Fibroblast of lung (primary cell): ENCODE measurements around the gene NFAM1. TPM values are rescaled to one million over a fixed set of nuclear protein-coding genes. Genes with fewer than 3 reads are reported as not detected.
A peak's percentile ranks its signal among the peaks of the same experiment; 100 is the strongest.

Experiments used
- DNase-seq, 2 donors: peaks; one replicate each; pipeline versions ENCODE4 v3.0.0 to v3.0.0-alpha.2; 2010; ENCODE audit warnings: low read depth in 2 of 2
- H2AFZ ChIP-seq: 2 replicates; pipeline ENCODE4 v1.5.1; 2012; ENCODE audit warnings: low read length, control low read depth, inconsistent platforms
- H3K27ac ChIP-seq: 2 replicates; pipeline ENCODE4 v1.5.1; 2011; ENCODE audit warnings: low read length, control low read depth; ENCODE audit not compliant: insufficient read depth
- H3K27me3 ChIP-seq: 2 replicates; pipeline ENCODE4 v1.5.1; 2011; ENCODE audit warnings: mild to moderate bottlenecking, low read length; ENCODE audit not compliant: control insufficient read depth, insufficient read depth
- H3K36me3 ChIP-seq: 2 replicates; pipeline ENCODE4 v1.5.1; 2011; ENCODE audit warnings: low read length; ENCODE audit not compliant: control insufficient read depth, insufficient read depth
- H3K4me1 ChIP-seq: 2 replicates; pipeline ENCODE4 v1.5.1; 2011; ENCODE audit warnings: low read length; ENCODE audit not compliant: control insufficient read depth, insufficient read depth; ENCODE audit errors: extremely low read depth
- H3K4me2 ChIP-seq: 2 replicates; pipeline ENCODE4 v1.5.1; 2011; ENCODE audit warnings: low read length, control low read depth; ENCODE audit not compliant: insufficient read depth; ENCODE audit errors: extremely low read depth
- H3K4me3 ChIP-seq, 4 experiments: fragments of 200-600 bp in 1 of 4; sonication (generic) in 1 of 4; replicated peaks in 1 of 4; 2 replicates each; pipeline ENCODE4 v1.5.1; 2011 to 2016; ENCODE audit warnings: low read length in 4 of 4, low read depth in 3 of 4, mild to moderate bottlenecking in 3 of 4, control low read depth in 2 of 4, inconsistent platforms in 1 of 4, mixed read lengths in 1 of 4; ENCODE audit not compliant: insufficient read depth in 1 of 4; ENCODE audit errors: control extremely low read depth in 1 of 4
- H3K79me2 ChIP-seq: 2 replicates; pipeline ENCODE4 v1.5.1; 2012; ENCODE audit warnings: mild to moderate bottlenecking, low read length, inconsistent platforms; ENCODE audit not compliant: control insufficient read depth, insufficient read depth
- H3K9ac ChIP-seq: 2 replicates; pipeline ENCODE4 v1.5.1; 2011; ENCODE audit warnings: mild to moderate bottlenecking, low read length, control low read depth; ENCODE audit not compliant: insufficient read depth
- H3K9me3 ChIP-seq: 2 replicates; pipeline ENCODE4 v1.5.1; 2012; ENCODE audit warnings: low read depth, low read length; ENCODE audit not compliant: control insufficient read depth, insufficient read depth
- H4K20me1 ChIP-seq: 2 replicates; pipeline ENCODE4 v1.5.1; 2011; ENCODE audit warnings: low read length; ENCODE audit not compliant: control insufficient read depth, insufficient read depth; ENCODE audit errors: extremely low read depth
- EZH2 ChIP-seq: IDR thresholded peaks from 2 replicates; pipeline ENCODE4 v1.5.1; 2012; ENCODE audit warnings: low read length, control low read depth, mild to moderate bottlenecking; ENCODE audit errors: missing control alignments
- polyA plus RNA-seq, 2 donors: library from polyadenylated mRNA; depleted of rRNA in 1 of 2; stranded (reverse) in 1 of 2; unstranded in 1 of 2; fragments of >200 nt; gene quantifications; 2 replicates each; pipeline ENCODE4 v1.2.1, GENCODE V29; 2011 to 2012; ENCODE audit warnings: missing spikeins in 1 of 2
- total RNA-seq: library from RNA; depleted of rRNA; stranded (reverse); fragments of >200 nt; gene quantifications from 2 replicates; pipeline ENCODE4 v1.2.1, GENCODE V29; 2014
- TF ChIP-seq, protein P1 (sequence below), 2 donors: IDR thresholded peaks in 1 of 2; conservative IDR thresholded peaks in 1 of 2; 1 replicate in 1 of 2; 2 replicates in 1 of 2; pipeline ENCODE4 v1.5.1; 2011 to 2012; ENCODE audit warnings: low read length in 2 of 2, control low read depth in 1 of 2, inconsistent platforms in 1 of 2, low read depth in 1 of 2, mild to moderate bottlenecking in 1 of 2

Gene NFAM1
- total and polyA plus RNA-seq, 2 donors (not counting 1 experiment from before 2014, with no cell fraction given), result 0.17 TPM; not detected in 1

DNA sequence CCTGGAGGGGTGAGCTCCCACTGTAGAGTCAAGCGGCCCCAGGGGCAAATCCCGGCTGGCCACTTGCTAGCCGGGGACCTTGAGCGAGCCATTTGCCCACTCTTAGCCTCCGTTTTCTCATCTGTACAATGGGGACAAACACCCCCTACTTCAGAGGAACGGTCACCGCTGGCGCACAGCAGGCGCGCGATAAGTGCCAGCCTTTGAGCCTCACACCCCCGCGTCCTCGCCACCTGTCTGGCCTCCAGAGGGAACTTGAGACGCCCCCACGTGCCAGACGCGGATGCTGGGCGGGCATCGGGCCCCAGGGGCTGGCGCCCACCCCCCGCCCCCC lies 89.1 kb downstream of the NFAM1 start:
- Histone ChIP-seq H2AFZ (no peak overlapping the region), H4K20me1 (no peaks in the 10 kb centered on the region), H3K4me1 (no peaks in the 10 kb centered on the region), H3K9me3 (no peaks in the 10 kb centered on the region), H3K36me3 (no peaks in the 10 kb centered on the region), H3K4me2 (no peak overlapping the region), H3K27ac (no peak overlapping the region), H3K9ac (no peak overlapping the region), H3K79me2 (no peaks in the 10 kb centered on the region), H3K27me3 (peaks cover 2% of the 10 kb centered on the region), H3K4me3 (peak overlapping the region in 2 of 4 experiments; percentile 20 to 32)
- TF ChIP-seq EZH2, result peak; percentile 35
- TF ChIP-seq, protein P1, sequence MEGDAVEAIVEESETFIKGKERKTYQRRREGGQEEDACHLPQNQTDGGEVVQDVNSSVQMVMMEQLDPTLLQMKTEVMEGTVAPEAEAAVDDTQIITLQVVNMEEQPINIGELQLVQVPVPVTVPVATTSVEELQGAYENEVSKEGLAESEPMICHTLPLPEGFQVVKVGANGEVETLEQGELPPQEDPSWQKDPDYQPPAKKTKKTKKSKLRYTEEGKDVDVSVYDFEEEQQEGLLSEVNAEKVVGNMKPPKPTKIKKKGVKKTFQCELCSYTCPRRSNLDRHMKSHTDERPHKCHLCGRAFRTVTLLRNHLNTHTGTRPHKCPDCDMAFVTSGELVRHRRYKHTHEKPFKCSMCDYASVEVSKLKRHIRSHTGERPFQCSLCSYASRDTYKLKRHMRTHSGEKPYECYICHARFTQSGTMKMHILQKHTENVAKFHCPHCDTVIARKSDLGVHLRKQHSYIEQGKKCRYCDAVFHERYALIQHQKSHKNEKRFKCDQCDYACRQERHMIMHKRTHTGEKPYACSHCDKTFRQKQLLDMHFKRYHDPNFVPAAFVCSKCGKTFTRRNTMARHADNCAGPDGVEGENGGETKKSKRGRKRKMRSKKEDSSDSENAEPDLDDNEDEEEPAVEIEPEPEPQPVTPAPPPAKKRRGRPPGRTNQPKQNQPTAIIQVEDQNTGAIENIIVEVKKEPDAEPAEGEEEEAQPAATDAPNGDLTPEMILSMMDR (conservative IDR thresholded peaks at IDR 0.05 in 1 of 2, IDR thresholded peaks at IDR 0.05 in 1 of 2; ENCODE audit: low read depth in 1 of 2, low read length in 2 of 2), result no peak
- peak in 1 of 2 donors; percentile 13 for DNase-seq

DNA sequence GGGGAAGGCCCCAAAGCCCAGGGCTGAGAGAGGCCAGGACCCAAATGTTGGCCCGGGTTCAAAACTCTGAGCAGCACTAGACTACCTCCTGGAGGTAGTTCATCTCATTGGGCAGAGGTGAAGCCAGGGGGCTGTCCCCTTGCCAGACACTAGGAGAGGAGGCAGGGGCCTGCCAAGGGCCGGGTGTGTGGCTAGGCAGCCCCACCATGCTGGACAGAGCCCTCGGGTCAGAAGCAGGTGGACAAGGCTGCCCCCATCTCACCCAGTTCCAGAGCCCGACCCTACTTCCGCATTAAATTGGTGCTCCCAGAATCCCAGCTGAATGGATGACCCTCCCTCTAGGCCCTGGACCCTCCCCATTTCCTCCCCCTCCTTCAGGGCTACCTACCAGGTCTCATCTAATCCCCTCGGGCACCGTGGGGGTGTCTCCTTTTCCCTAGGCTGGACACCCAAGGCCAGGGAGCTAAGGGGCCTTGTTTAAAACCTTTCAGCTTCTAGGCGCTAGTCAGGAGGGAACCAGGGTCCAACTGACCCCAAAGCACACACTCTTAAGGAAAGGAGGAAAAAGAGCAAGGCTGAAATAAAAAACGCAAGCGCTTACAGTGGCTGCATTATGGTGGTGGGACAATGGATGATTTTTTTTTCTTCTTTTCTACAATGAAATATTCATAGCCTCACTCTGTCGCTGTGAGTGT lies 89.6 kb downstream of the NFAM1 start:
- Histone ChIP-seq H3K4me2 (no peak overlapping the region), H3K4me3 (peak overlapping the region in 2 of 4 experiments; percentile 20 to 32)
- no peak for TF ChIP-seq EZH2
- TF ChIP-seq, protein P1 (conservative IDR thresholded peaks at IDR 0.05 in 1 of 2, IDR thresholded peaks at IDR 0.05 in 1 of 2; ENCODE audit: low read depth in 1 of 2, low read length in 2 of 2), result no peak

DNA sequence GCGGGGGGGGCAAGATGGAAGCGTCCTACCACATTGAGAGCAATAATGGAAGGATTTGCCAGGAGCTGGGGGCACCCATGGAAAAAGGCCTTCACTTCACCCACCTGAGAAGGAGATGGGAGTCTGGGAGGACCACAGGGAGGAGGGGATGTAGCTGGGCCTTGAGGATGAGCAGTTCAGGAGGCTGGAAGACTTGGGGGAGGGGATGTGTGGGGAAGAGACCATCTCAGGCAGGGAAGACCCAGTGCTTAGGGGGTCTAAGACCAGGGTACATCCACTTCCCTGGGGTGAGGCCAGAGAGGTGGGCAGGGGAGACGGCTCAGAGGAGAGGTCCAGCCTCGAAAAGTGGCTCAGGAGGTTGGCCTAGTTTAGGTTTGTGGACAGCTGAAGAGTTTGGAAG lies 90.4 kb downstream of the NFAM1 start:
- H4K20me1 ChIP-seq, result no peaks in the 10 kb centered on the region
- DNase-seq, result no peak
- H3K9ac ChIP-seq, result no peak overlapping the region
- TF ChIP-seq EZH2, result no peak
- TF ChIP-seq, protein P1 (conservative IDR thresholded peaks at IDR 0.05 in 1 of 2, IDR thresholded peaks at IDR 0.05 in 1 of 2; ENCODE audit: low read depth in 1 of 2, low read length in 2 of 2), result no peak
- H3K9me3 ChIP-seq, result no peaks in the 10 kb centered on the region
- no peak overlapping the region for H3K4me2 ChIP-seq
- no peak overlapping the region for H3K4me3 ChIP-seq
- H3K79me2 ChIP-seq, result no peaks in the 10 kb centered on the region
- peaks cover 2% of the 10 kb centered on the region for H3K27me3 ChIP-seq
- H3K4me1 ChIP-seq, result no peaks in the 10 kb centered on the region
- H3K27ac ChIP-seq, result no peak overlapping the region
- no peaks in the 10 kb centered on the region for H3K36me3 ChIP-seq
- H2AFZ ChIP-seq, result no peak overlapping the region

More for the DNA sequence above, 89.6 kb downstream of the NFAM1 start:
- H4K20me1 ChIP-seq, result no peaks in the 10 kb centered on the region
- peaks cover 2% of the 10 kb centered on the region for H3K27me3 ChIP-seq
- H3K36me3 ChIP-seq, result no peaks in the 10 kb centered on the region
- no peak overlapping the region for H2AFZ ChIP-seq
- no peaks in the 10 kb centered on the region for H3K4me1 ChIP-seq
- DNase-seq, result no peak
- H3K79me2 ChIP-seq, result no peaks in the 10 kb centered on the region
- no peaks in the 10 kb centered on the region for H3K9me3 ChIP-seq
- H3K27ac ChIP-seq, result no peak overlapping the region
- H3K9ac ChIP-seq, result no peak overlapping the region
